Measurements from ENCODE around the gene ID2.

DNA sequence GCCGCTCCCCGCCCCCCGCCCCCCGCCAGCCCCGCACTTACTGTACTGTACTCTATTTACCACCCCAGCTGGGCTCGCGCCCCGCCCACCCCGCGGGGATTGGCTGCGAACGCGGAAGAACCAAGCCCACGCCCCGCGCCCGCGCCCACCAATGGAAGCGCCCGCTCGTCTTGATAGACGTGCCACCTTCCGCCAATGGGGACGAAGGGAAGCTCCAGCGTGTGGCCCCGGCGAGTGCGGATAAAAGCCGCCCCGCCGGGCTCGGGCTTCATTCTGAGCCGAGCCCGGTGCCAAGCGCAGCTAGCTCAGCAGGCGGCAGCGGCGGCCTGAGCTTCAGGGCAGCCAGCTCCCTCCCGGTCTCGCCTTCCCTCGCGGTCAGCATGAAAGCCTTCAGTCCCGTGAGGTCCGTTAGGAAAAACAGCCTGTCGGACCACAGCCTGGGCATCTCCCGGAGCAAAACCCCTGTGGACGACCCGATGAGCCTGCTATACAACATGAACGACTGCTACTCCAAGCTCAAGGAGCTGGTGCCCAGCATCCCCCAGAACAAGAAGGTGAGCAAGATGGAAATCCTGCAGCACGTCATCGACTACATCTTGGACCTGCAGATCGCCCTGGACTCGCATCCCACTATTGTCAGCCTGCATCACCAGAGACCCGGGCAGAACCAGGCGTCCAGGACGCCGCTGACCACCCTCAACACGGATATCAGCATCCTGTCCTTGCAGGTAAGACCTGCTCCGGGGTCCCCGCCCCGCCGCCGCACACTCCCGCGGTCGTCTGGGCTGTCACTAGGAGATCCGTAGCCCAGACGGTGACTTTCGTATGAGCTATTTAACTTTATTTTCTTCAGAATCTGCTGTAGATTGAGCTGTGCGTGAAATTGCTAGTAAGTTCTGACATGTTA is at the start of gene ID2:
- TF ChIP-seq, protein P1, sequence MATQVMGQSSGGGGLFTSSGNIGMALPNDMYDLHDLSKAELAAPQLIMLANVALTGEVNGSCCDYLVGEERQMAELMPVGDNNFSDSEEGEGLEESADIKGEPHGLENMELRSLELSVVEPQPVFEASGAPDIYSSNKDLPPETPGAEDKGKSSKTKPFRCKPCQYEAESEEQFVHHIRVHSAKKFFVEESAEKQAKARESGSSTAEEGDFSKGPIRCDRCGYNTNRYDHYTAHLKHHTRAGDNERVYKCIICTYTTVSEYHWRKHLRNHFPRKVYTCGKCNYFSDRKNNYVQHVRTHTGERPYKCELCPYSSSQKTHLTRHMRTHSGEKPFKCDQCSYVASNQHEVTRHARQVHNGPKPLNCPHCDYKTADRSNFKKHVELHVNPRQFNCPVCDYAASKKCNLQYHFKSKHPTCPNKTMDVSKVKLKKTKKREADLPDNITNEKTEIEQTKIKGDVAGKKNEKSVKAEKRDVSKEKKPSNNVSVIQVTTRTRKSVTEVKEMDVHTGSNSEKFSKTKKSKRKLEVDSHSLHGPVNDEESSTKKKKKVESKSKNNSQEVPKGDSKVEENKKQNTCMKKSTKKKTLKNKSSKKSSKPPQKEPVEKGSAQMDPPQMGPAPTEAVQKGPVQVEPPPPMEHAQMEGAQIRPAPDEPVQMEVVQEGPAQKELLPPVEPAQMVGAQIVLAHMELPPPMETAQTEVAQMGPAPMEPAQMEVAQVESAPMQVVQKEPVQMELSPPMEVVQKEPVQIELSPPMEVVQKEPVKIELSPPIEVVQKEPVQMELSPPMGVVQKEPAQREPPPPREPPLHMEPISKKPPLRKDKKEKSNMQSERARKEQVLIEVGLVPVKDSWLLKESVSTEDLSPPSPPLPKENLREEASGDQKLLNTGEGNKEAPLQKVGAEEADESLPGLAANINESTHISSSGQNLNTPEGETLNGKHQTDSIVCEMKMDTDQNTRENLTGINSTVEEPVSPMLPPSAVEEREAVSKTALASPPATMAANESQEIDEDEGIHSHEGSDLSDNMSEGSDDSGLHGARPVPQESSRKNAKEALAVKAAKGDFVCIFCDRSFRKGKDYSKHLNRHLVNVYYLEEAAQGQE (IDR thresholded peaks at IDR 0.05; ENCODE audit: insufficient read depth in 1 of 2, low read depth in 2 of 2, low read length in 1 of 2) = peak in 1 of 2 experiments; percentile 42; a peak in 1 of 4 replicates
- peak; percentile 98 for TF ChIP-seq POLR2AphosphoS5 (IDR thresholded peaks at IDR 0.05; ENCODE audit: low read depth, low read length)
- TF ChIP-seq, protein P2, sequence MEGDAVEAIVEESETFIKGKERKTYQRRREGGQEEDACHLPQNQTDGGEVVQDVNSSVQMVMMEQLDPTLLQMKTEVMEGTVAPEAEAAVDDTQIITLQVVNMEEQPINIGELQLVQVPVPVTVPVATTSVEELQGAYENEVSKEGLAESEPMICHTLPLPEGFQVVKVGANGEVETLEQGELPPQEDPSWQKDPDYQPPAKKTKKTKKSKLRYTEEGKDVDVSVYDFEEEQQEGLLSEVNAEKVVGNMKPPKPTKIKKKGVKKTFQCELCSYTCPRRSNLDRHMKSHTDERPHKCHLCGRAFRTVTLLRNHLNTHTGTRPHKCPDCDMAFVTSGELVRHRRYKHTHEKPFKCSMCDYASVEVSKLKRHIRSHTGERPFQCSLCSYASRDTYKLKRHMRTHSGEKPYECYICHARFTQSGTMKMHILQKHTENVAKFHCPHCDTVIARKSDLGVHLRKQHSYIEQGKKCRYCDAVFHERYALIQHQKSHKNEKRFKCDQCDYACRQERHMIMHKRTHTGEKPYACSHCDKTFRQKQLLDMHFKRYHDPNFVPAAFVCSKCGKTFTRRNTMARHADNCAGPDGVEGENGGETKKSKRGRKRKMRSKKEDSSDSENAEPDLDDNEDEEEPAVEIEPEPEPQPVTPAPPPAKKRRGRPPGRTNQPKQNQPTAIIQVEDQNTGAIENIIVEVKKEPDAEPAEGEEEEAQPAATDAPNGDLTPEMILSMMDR (IDR thresholded peaks at IDR 0.05) = no peak
